Left ventricle myocardium superior (tissue), 1 donor: ENCODE data around the gene STON2. TPM values are rescaled to one million over a fixed set of nuclear protein-coding genes. Genes with fewer than 3 reads are reported as not detected.
"Not testable (repeated sequence)": the region's sequence is repeated elsewhere in the genome, so short reads cannot be mapped to it uniquely, and the experiment has no call there.

Source experiments
- ATAC-seq: fragments of 200-7000 bp; cut with Tn5 transposase; one replicate; pipeline ENCODE4 v1.9.1; 2020; ENCODE audit warnings: mild to moderate bottlenecking, moderate library complexity
- DNase-seq: peaks from one replicate; pipeline ENCODE4 v3.0.0-alpha.2; 2020
- intact Hi-C: fragments of 100-400 bp; cut with micrococcal nuclease; formaldehyde crosslinking; loops from one replicate; pipeline ENCODE4 v1.11.0; 2022
- long read RNA-seq: library from polyadenylated mRNA; unstranded; transcript quantifications from one replicate; pipeline ENCODE4 v2.0.0, GENCODE V29; 2021
- total RNA-seq: library from RNA; stranded (reverse); fragmentation: NEBNext Ultra II Directional; extraction: Animal tissue kit (Norgen Biotek cat#: 25700); gene quantifications from one replicate; pipeline ENCODE4 v1.2.1, GENCODE V29; 2021
- donor health status: DM: no; HTN: yes; CAD: no; lungs with severe emphysema.

STON2 gene
- total RNA-seq: 9.3 TPM
- long read RNA-seq: 0 reads

DNA sequence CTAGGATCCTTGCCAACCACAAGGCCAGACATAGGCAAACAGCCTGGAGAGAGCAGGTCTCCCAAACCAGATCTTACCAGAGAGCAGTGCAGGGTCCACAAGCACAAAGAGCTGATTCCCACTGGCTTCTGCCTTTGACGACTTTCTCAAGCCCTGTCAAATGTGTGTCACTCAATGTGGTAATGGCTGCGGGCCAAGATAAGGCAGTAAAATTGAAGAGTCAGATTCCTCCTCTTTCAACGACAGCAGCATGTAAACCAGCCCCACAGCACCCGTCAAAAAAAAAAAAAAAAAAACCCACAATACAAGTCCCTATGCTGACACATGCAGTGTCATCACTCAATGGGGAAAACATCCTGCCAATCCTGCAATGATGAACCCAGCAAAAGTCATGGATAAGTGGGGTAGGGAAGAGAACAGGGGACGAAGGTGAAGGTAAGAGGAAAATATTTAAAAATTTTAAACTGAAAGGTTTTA lies at the start of gene STON2:
Gene STON2 (minus strand): TSS at position 123 of the 477 bp plus-strand sequence. CDS start 1,942 bp downstream, outside the sequence.
- DNase-seq (no peak), ATAC-seq (peak; percentile 47)
- intact Hi-C loops: no loop called here

GRCh38 chr14:81449576-81449975 lies 49.5 kb upstream of the STON2 start:
- intact Hi-C loops: no loop called here
- DNase-seq (no peak), ATAC-seq (no peak)

DNA sequence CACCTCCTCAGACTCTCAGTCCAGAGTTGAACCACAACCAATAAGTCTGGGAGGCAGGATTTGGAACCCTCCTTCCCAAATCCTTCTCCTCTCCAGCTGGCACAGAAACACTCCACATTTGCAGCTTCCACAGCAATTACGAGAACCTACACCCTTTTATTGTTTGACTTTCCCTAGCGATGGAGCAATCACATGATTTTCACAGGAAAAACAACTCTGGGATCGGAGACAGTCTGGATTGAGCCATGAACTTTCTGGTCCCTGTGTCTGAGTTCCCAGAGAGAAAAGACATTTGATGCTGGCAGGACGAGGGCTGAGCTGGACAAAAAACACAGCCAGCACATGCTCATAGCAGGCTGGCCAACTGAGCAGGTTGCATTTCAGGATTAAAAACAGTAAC lies 49.0 kb upstream of the STON2 start:
- peak; percentile 48 for DNase-seq
- intact Hi-C loops: no loop called here
- ATAC-seq: peak; percentile 82

GRCh38 chr14:81447021-81447764 lies 47.1 kb upstream of the STON2 start:
- intact Hi-C loops: no loop called here
- DNase-seq (no peak), ATAC-seq (no peak)

DNA sequence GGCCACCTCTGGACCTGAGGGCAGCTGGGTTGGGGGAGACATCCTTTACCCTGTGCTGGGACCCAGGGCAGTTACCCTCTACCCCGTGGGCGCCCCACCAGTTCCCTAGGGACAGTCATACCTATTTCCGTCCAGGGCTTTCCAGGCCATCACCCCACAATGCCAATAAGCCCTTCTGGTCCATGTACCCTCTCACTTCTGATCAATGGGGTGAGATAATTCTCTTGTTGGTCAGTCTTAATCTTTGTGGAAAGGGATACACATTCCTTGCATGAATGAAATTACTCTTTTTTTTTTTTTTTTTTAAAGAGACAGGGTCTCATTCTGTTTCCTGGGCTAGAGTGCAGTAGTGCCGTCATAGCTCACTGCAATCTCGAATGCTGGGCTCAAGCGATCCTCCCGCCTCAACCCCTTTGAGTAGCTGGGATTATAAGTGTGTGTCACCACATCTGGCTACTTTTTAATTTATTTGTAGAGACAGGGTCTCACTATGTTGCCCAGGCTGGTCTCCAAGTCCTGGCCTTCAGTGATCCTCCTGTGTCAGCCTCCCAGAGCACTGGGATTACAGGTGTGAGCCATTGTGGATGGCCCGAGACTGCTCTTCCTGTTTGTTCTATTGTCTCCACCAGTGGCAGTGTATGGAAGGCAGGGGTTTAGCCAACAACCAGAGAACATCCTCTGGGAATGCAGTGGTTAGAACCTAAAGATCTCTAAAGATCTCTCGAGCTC lies 46.3 kb upstream of the STON2 start:
- ATAC-seq (no peak), DNase-seq (no peak)
- intact Hi-C loops: no loop called here

DNA sequence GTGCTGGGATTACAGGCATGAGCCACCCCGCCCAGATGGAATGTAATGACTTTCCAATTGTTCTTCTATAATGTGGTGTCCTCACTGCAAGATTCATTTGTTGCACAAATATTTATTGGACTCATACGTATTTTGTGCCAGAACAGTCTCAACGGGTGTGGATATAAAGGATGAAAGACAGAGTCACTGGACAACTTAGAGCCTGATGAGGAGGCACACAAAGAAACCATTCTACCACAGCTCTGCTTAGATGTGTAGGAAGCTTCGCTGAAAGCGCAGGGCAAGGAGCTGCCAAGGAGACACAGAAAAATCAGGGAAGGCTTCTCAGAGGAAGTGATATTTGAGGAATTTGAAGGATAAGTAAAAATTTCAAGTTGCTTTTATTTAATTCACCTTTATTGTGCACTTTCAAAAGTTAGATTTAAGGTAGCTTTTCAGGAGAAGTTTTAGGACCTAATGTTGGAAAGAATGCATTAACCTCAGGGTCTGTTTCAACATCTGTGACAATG lies 41.6 kb upstream of the STON2 start:
- DNase-seq (no peak), ATAC-seq (no peak)
- intact Hi-C loops: no loop called here

GRCh38 chr14:81440041-81440440 lies 39.9 kb upstream of the STON2 start:
- DNase-seq (no peak), ATAC-seq (no peak)
- intact Hi-C loops: no loop called here

DNA sequence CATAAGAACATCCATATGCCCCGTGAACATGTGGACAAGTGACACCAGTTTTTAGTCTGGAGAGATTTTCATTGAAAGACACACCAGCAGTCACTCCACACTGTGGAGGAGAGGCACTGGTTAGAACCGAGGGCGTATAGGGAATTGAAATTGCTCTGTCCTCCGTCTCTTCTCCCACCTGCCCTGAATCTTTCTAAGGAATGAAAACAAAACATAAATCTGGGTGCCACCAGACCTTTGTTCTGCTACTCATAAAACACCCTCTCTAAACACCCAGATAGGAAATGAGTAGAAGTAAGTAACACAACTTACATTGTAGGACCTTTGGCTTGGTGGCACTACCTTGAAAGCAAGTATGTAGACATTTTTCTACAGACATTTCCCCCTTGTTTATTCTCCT lies 37.1 kb upstream of the STON2 start:
- DNase-seq (no peak), ATAC-seq (no peak)
- intact Hi-C loops: no loop called here

- intact Hi-C loops: no loop called here
- DNase-seq (peak; percentile 90), ATAC-seq (peak; percentile 97)
Measured at GRCh38 chr14:81436296-81437138, 36.4 kb upstream of the STON2 start.

GRCh38 chr14:81435391-81436295 lies 35.5 kb upstream of the STON2 start:
- intact Hi-C loops: no loop called here
- ATAC-seq (peak; percentile 58), DNase-seq (peak; percentile 75)

DNA sequence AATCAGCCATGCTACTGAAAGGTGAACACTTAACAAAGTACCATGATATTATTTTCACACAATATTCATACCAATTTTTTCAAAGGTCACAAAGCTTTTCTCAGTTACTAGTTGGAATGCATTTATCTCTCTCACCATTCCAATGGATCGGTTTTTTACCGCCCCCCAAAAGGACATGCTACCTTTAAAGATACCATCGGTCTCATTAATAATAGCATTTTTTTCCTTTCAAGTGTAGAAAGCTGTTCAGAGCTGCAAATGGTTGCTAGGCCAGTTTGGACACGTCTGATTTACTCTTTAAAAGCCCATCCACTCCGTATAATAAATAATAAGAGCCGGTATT lies 34.9 kb upstream of the STON2 start:
- intact Hi-C loops: no loop called here
- ATAC-seq (no peak), DNase-seq (no peak)

DNA sequence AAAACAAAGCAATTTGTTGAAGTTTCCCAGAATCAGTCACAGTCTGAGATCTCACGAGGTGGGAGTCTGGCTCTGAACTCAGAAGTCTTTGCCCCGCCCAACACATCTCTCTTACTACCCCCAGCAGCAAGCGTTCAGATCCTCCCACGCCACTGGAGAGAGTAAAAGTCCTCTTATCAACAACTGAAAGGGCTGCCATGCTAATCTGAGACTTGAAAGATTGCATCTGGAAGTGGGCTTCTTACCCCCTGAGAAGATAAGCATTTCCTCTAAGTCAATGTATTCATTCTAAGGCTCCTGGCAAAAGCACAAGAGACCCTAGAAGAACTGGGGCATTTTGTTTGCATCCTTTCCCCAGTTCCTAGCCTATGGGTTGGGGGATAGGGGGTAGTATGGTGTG lies 34.1 kb upstream of the STON2 start:
- ATAC-seq (no peak), DNase-seq (no peak)
- intact Hi-C loops: no loop called here

- ATAC-seq (no peak), DNase-seq (no peak)
- intact Hi-C loops: no loop called here
Measured at GRCh38 chr14:81433378-81433777, 33.3 kb upstream of the STON2 start.

- DNase-seq (no peak), ATAC-seq (no peak)
- intact Hi-C loops: no loop called here
Measured at GRCh38 chr14:81432219-81432661, 32.1 kb upstream of the STON2 start.

- DNase-seq (no peak), ATAC-seq (peak; percentile 30)
- intact Hi-C loops: no loop called here
Measured at GRCh38 chr14:81430235-81430634, 30.1 kb upstream of the STON2 start.

GRCh38 chr14:81429749-81430148 lies 29.6 kb upstream of the STON2 start:
- intact Hi-C loops, ATAC-seq, DNase-seq: not testable (repeated sequence)

DNA sequence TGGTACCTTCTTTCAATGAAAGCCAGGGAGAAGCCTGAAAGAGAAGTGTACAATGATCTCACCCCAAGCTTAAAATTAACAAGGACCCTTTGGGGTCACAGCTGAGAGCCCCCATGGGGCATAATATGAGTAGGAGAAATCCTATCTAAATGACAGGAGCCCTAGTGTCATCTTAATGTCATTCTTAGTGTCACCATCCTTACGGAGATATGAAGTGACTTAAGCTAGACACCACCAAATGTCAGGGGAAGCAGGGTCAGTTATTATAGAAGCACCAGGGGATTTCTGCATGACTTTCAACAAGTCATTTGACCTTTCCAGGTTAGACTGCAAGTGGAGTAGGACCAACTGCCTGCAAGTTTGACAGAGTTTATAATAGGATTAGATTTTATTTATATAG lies 28.9 kb upstream of the STON2 start:
- DNase-seq (no peak), ATAC-seq (no peak)
- intact Hi-C loops: no loop called here

DNA sequence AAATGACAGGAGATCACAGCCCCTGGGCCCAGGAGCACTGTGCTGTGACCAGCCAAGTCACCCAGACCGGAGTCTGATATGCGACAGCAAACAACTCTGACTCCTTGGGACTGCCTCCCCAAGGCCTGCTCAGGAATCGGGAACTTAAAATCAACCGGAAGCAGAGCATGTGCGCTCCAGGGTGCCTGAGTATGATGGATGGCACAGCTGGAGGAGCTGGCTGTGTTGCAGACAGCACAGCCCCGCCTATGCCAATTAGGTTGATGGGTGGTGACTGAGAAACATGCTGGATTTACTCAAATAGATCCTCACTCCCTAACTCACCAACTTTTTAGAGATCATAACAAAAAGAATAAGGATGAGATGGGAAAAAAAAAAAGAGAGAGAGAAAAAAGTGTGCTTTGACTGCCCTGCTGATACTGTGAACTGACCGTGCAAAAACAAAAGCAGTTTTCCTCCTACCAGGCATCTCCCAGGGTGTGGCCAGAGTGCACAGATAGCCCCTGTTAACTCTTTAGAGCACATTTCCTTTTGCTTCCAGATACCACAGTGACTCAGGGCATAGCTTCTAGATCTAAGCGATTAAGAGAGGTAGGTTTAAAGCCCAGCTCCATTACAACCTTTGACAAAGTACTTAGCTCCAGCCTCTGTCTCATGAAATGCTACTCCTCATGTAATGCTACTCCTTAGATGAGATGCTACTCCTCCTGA lies 27.4 kb upstream of the STON2 start:
- ATAC-seq (peak; percentile 56), DNase-seq (no peak)
- intact Hi-C loops: no loop called here
